ENCODE results near the gene PTMS.
A peak's percentile ranks its signal among the peaks of the same experiment; 100 is the strongest.
"Not testable (repeated sequence)": the region's sequence is repeated elsewhere in the genome, so short reads cannot be mapped to it uniquely, and the experiment has no call there.

The PTMS gene, protein sequence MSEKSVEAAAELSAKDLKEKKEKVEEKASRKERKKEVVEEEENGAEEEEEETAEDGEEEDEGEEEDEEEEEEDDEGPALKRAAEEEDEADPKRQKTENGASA

DNA sequence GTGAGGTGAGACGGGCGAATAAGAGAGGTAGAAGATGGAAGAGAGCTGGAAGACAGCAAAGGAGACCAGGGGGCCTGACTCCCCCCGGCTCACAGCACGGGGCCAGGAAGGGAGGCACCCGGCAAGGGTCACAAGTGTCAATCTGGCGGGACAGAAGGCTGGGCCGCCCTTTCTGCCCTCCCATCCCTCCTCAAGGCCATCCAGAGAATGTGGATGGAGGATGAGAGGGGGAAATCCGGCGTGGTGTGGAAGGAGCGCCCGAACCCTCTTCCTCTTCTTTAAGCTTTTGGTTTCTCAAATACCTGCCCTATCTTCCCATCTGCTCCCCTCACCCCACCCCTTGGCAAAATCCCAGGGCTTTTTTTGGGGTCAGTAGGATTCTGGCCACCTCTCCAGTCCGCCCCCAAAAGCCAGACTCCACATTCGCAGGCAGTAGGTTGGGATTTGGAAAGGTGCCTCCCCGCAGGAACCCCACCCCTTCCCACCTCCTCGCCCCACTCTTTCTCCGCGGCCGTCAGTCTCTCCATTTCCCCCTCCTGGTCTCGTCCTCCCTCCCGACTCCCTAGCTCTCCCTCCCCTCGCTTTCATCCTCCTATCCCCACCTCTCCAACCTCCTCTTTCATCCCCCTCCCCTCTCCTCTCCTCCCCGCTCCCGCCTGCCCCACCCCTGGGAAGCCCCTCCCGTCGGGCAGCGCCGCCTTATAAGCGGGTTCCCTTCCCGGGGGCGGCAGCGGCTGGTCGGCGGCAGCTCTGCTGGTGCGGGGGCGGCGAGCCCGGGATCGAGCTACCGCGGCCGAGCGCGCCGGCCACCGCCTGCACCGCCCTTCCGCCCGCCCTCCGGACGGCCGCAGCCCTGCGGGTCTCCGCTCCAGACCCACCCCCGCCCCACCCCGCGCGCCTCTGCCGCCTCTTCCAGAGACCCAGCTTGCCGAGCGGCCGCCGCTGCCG lies at the start of gene PTMS:
TSS of gene PTMS (plus strand) at position 730 of the 948 bp plus-strand sequence. CDS start 343 bp downstream, outside the sequence.
- no peak for DNase-seq

DNA sequence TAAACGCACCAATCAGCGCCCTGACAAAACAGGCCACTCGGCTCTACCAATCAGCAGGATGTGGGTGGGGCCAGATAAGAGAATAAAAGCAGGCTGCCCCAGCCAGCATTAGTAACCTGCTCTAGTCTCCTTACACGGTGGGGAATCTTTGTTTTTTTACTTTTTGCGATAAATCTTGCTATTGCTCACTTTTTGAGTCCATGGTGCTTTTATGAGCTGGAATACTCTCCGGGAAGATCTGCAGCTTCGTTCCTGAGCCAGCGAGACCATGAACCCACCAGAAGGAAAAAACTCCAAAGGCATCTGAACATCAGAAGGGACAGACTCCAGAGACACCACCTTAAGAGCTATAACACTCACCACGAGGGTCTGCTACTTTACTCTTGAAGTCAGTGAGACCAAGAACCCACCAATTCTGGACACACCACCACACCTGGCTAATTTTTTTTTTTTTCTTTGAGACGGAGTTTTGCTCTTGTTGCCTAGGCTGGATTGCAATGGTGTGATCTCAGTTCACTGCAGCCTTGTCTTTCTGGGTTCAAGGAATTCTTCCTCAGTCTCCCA lies 49.2 kb upstream of the PTMS start:
- no peak for DNase-seq

DNA sequence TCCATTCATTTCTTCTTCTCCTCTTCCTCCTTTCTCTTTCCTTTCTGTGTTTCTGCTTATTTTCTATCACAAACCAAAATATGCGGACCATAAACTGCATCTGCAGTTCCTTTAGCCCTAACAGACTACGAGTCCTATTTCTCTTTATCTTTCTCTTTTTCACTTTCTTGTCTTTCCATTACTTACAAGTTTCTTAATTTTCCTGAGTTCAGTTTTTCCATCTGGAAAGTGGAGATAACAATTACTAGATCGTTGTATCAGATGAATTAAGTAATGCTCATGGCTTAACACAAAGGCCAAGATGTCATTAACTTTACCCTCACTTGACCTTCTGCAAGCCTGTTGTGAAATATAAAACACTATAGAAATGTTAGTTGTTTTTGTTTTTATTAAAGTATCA lies 43.3 kb upstream of the PTMS start:
- no peak for DNase-seq

DNA sequence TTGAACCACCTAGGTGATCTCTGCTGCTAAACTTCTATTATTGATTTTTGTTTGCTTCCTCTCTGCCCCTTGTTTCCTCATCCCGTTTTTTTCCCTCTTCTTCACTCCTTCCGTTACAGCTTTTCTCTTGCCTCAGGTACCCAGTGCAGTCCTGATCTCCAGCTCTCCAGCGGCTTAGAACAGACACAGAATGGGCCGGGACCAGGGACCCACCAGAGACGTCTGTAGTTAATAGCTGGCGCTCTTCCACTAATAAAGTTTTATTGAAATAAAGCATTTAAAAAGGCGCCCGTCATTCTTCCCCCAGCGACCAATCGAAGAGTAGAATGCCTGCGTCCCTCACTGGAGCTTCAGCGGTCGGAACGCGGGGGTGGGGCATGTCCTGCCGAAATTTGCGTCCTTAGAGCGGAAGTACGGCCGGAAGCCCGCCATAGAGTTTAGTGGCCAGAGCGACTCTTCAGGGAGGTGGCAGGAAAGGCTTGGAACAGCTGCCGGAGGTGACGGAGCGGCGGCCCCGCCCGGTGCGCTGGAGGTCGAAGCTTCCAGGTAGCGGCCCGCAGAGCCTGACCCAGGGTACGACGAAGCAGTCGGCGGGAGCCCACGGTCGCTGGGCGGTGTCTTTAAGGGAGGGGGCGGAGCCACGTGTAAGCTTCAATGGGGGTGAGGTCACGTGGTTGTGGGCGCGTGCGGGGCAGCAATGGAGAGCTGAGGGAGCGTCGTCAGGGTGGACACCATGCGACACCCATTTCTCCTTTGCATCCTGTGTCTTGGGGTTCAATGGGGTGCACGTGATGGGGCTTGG lies 42.4 kb upstream of the PTMS start, which contains the start of gene COPS7A:
TSS of gene COPS7A (plus strand) at position 440 of the 802 bp plus-strand sequence. CDS start 611 bp downstream, outside the sequence.
- DNase-seq, result peak; percentile 95

DNA sequence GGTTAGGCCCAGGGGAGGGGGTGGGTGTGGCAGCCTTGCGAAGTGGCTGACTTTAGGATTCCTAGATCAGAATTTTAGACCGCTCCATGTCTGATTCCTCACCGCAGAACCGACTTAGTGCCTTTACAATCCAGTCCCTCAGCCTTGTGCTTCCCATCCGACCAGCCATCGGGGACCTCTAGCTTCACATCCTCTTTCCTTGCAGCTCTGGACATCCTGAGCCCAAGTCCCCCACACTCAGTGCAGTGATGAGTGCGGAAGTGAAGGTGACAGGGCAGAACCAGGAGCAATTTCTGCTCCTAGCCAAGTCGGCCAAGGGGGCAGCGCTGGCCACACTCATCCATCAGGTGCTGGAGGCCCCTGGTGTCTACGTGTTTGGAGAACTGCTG lies 41.8 kb upstream of the PTMS start:
- DNase-seq, result peak; percentile 70

DNA sequence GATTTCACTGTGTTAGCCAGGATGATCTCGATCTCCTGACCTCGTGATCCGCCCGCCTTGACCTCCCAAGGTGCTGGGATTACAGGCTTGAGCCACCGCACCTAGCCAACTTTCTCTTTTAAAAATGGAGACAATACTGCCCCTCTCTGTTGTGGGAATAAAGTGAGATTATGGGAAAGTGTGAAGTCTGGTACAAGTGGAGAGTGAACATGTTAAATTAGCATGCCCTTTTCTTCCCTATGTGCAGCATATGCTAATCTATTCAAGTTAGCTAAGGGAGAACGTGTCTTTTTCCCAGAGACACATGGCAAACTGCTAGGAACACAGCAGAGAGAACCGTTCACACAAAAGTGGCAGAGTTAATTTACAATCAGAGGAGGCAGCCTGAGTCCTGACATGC lies 40.8 kb upstream of the PTMS start:
- no peak for DNase-seq

DNA sequence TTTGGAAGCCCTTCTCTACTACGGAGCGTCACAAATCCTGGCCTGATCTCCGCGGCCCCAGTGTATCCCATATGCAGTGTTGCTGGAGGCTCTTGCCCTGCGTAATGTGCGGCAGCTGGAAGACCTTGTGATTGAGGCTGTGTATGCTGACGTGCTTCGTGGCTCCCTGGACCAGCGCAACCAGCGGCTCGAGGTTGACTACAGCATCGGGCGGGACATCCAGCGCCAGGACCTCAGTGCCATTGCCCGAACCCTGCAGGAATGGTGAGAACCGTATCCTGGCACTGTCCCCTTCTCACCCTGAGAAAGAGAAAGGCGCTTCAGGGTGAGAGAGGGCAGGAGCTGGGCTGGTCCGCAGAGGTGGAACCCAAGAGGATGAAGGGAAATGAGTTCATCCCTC lies 37.0 kb upstream of the PTMS start:
- DNase-seq, result no peak

DNA sequence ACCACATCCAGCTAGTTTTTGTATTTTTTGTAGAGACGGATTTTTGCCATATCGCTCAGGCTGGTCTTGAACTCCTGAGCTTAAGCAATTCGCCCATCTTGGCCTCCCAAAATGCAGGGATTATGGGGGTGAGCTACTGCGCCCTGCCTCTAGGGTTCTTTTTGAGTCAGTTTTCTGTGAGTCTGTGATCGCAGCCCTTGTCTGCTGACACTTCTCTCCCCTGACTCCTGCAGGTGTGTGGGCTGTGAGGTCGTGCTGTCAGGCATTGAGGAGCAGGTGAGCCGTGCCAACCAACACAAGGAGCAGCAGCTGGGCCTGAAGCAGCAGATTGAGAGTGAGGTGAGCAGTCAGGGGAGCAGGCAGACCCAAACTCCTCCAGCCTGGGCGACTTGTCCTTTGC lies 36.0 kb upstream of the PTMS start:
- no peak for DNase-seq

DNA sequence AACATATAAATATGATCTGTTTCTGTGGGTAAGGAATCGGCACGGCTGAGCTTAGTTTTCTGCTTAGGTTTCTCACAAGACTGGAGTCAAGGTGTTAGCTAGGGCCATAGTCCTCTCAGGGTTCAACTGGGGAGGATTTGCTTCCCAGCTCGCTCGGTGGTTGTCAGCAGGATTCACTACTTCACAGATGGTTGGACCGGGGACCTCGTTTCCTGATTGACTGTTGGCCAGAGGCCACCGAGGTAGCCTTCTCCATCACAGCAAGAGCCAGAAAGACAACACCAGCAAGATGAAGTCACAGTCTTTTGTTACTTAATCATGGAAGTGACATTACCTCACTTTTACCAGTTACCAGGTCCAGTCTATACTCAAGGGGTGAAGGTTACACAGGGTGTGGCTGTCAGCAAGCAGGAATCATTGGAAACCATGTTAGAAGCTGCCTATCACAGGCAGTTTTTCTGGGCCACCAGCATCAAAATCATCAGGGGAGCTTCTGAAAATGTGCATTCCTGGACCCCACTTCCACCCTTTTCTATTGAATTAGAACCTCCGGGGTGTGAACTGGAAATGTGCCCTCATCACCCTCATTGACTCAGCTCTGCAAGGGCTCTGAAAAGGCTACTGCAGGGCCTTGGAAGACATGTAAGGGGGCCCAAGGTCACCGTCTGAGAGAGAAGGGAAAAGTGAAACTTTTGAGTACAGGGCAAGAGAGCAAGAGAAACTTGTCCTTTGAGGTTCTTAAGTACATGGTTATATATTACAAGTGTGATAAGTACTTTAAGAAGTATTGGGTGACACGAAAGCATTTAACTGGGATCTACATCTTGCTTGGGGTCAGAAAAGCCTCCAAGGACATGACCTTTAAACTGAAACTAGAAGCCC lies 31.4 kb upstream of the PTMS start:
- DNase-seq, result no peak

DNA sequence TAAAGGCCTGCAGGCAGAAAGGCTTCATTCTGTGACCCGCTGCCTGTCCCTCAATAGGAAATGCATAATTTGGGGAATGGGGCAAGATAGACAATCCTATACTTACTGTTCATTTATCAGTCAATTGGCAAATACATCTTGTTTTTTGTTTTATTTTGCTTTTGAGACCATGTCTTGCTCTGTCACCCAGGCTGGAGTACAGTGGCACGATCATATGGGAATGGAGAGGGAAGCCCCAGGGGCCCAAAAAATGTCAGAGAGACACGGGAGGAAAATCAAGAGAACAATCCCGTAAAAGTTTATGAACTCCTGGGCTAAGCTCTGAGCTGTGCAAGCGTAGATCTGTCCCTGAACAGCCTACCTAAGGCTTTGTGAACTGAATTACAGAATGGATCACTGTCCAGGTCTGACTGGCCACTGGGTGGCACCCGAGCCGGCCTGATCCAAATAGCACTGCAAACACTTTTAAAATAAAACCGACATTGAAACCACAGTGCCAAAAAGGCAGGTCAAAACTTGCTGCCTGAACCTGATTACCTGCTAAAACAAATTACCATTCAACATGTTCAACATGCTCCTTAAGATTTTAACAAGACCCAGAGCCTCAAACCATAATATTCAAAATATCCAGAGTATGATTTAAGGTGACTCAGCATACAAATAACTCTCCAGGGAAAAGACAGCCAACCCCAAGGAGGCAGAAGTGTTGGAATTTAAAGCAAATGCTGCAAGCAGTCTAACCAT lies 30.5 kb upstream of the PTMS start:
- no peak for DNase-seq

DNA sequence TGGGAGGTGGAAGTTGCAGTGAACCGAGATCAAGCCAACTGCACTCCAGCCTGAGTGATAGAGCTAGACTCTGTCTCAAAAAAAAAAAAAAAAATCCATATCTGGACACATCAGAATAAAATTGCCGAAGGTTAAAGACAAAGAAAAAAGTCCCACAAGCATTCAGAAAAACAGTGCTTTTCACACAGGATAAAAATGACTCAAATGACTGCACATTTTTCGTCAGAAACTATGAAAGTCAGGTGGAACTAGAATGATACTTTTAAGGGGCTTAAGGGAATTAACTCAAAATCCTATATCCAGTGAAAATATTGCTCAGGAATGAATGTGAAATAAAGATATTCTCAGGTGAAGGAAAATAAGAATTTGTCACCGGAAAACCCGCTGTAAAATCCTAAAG lies 29.4 kb upstream of the PTMS start:
- DNase-seq, result no peak

DNA sequence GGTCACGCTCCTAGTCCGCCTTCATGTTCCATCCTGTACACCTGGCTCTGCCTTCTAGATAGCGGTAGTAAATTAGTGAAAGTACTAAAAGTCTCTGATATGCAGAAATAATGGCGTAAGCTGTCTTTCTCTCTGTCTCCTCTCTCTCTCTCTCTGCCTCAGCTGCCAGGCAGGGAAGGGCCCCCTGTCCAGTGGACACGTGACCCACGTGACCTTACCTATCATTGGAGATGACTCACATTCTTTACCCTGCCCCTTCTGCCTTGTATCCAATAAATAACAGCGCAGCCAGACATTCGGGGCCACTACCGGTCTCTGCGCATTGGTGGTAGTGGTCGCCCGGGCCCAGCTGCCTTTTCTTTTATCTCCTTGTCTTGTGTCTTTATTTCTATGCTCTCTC lies 24.1 kb upstream of the PTMS start:
- not testable (repeated sequence) for DNase-seq

DNA sequence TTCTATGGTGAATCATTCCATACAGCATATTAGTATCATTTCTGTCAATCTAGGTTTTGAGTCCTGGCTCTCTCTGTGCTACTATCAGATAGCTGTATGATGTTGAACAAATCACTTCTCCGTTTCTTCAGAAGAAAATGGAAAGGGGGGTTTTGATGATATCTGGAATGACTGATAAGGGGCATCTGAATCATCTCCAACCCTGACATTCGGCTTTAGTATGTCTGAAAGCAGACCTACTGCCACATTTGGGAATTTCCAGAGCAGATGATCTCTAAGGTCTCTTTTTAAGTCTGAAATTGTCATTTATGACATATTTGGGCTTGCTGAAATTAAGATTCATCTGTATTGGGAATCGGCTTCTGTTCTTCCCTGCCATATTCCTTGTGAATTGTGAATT lies 23.3 kb upstream of the PTMS start:
- DNase-seq, result no peak

DNA sequence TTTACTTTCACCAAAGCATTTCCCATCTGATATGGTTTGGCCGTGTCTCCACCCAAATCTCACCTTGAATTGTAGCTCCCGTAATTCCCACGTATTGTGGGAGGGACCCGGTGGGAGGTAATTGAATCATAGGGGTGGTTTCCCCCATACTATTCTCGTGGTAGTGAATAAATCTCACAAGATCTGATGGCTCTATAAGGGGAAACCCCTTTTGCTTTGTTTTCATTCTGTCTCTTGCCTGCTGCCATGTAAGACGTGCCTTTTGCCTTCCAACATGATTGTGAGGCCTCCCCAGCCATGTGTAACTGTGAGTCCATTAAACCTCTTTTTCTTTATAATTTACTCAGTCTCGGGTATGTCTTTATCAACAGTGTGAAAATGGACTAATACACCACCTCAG lies 22.9 kb upstream of the PTMS start:
- not testable (repeated sequence) for DNase-seq

DNA sequence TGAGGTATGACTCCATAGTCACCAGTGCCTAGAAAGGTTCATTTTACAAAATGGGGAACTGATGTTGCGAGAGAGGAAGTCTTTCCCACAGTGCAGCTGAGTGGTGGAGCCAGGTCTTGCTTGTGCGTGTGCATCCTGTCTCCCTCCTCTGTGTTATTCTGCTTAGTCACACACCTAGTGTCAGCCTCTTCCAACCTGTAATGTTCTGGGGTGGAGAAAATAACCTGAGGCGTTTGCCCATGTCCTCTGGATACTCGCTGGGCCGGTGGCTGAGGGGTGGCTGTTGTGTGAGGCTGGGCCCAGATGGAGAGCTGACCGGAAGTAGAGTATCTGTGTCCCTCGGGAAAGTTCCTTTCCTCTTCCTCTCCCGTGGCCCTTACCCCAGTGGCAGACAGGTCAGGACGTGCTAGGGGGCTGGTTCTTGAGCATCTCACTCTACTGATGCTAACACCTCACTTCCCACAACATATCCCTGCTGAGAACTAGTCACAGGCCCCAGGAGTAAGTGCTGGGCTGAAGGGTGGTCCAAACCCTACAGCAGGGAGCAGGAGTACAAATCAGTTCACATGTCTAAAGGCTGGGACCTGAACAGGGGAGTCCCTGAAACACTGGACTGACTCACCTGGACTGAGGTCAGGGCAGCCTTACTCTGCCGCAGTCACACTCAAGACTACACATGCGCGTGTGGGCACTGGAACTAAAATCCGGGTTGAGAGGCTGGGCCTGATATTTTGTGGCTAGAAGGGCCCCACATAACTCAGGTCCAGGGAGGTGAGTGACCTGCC lies 20.2 kb upstream of the PTMS start:
- DNase-seq, result no peak

DNA sequence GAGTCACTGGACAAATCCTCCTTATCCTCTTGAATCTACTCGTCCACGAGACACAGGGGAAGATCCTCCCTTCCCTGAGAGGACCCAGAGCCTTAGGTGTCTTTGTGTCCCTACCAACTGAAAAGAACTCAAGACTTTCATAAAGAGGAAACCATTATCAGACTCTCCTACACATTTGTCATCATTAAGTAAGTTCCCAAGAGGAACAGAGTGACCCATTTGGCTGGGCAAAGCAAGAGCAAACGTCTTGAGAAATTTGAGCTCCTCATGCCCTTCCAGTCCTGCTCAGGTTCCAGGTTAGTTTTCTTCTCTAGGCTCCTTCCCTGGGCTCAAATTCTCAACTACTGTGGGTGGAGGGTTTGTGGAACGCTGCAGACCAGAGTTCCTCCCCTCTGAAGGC lies 18.9 kb upstream of the PTMS start:
- DNase-seq, result no peak

DNA sequence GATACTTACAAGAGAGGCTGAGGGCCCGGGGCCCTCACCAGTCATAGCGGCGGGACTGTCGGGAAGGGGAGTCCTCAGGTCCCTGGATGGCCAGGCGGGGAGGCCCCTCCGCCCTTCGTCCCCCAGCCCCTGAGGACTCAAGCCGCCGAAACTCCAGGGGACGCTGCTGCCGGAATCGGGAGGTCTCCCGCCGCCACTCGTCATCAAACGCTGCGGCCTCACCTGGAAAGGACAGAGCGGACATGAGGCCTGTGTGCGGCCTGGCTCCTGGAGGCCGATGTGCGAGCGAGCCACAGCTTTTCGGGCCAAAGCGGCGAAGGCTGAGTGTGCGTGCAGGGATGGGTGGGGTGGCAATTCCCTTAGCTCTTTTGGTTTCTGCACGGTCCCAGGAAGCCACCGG lies 17.4 kb upstream of the PTMS start:
- DNase-seq, result no peak

DNA sequence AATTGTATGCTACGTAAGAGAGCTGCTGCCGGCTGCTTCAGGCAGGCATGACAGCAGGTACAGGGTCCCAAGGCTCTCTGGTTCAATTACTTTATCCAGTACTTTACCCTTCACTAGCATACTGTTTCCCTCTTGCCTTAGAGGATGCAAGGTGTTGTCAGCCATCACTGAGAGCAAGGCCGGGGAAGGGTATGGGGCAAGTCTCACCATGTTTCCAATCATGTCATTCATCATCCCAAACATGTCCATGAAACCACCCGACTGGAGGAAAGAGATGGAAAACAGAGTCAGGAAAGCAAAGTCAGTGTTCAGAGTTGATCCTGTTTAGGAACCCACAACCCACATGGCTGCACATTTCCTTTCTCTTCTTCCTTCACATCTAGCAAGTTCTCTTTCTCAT lies 15.7 kb upstream of the PTMS start:
- no peak for DNase-seq

DNA sequence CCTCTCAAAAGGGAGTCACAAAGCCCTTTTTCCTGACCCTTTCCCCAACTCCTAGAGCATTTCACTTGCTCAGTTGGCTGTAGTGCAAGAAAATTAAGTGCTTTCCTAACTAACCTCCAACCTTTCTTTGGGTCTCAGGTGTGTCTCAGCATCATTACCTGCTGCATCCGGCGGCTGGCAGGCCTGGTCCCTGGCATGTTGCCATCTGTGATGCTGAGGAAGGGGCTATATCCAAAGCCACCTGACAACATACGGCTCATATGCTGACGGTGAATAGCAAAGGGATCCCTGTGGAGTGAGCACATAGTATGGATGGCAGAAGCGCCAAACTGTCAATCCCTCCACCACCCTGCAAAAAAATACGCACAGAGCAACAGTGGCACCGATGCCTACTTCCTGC lies 14.4 kb upstream of the PTMS start:
- no peak for DNase-seq

DNA sequence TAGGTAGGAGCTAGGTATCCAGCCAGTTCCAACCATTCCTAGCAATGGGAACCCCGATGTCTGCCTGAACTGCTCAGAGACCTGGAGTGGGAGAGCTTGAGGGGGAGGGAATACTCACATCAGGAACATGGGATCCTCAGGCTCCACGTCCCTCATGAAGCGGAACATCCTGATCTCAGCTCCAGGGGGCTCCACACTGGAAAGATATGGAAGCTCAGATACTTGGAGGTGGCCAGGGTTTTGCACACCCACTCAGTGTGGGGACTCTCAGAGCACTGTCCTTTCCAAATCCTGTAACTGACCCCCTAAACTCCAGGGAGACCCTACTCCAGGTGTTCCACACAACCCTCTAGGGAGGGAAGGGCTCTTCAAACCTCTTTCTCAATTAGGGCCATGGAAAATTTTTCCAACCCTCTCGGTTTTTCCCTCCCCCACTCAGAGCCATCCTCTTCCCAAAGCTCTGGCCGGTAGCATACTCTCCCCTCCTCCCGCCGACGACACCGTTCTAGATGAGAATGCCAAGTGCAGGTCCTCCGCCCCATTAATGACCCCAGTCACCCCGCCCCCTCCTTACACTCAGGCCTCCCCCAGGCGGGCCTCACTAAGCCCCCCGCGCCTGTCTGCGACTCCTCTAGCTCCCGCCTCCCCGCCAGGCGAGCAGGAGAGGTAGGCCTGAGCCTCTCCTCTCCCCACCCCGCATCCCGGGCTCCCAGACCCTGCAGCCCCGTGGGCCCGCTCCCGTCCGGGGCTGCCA lies 13.8 kb upstream of the PTMS start:
- DNase-seq, result no peak

All from activated CD8-positive, alpha-beta memory T cell treated with anti-CD3 and anti-CD28 coated beads, Interleukin-2, amount 50 U/mL, for 48 hours (primary cell).